GM23338 (cell line): Measurements from ENCODE around the gene SLX9. TPM values are rescaled to one million over a fixed set of nuclear protein-coding genes. Genes with fewer than 3 reads are reported as not detected.
A peak's percentile ranks its signal among the peaks of the same experiment; 100 is the strongest.

Experiments used
- ATAC-seq: fragments of 200-7000 bp; cut with Tn5 transposase; 3 replicates; pipeline ENCODE4 v1.9.1; 2020
- DNase-seq: peaks from one replicate; pipeline ENCODE4 v3.0.0-alpha.2; 2015; ENCODE audit warnings: low spot score
- H2AFZ ChIP-seq: fragments of 200-600 bp; sonication (generic); 2 replicates; pipeline ENCODE4 v1.8.0; 2016; ENCODE audit warnings: antibody characterized with exemption, mild to moderate bottlenecking, moderate library complexity
- H3F3A ChIP-seq: fragments of 200-600 bp; sonication (generic); replicated peaks from 2 replicates; pipeline ENCODE4 v1.8.0; 2017; ENCODE audit warnings: antibody characterized with exemption, mixed run types, low read depth
- H3K27ac ChIP-seq: fragments of 200-600 bp; sonication (generic); 2 replicates; pipeline ENCODE4 v1.6.1; 2016; ENCODE audit warnings: low read depth
- H3K27me3 ChIP-seq: fragments of 200-600 bp; sonication (generic); 2 replicates; pipeline ENCODE4 v1.8.0; 2016; ENCODE audit warnings: mild to moderate bottlenecking, mixed run types, moderate library complexity; ENCODE audit not compliant: insufficient read depth
- H3K36me3 ChIP-seq: fragments of 200-600 bp; sonication (generic); 2 replicates; pipeline ENCODE4 v1.8.0; 2016; ENCODE audit warnings: mild to moderate bottlenecking; ENCODE audit not compliant: insufficient read depth
- H3K4me1 ChIP-seq: fragments of 200-600 bp; sonication (generic); 2 replicates; pipeline ENCODE4 v1.8.0; 2016; ENCODE audit warnings: mild to moderate bottlenecking, moderate library complexity; ENCODE audit not compliant: insufficient read depth
- H3K4me2 ChIP-seq: fragments of 200-600 bp; sonication (generic); 2 replicates; pipeline ENCODE4 v1.7.1; 2017; ENCODE audit warnings: mixed run types
- H3K4me3 ChIP-seq: fragments of 200-600 bp; sonication (generic); 2 replicates; pipeline ENCODE4 v1.6.1; 2016; ENCODE audit warnings: mixed run types
- H3K79me2 ChIP-seq: fragments of 200-600 bp; sonication (generic); replicated peaks from 2 replicates; pipeline ENCODE4 v1.8.0; 2017; ENCODE audit warnings: mild to moderate bottlenecking; ENCODE audit not compliant: insufficient read depth
- H3K9me2 ChIP-seq: fragments of 200-600 bp; sonication (generic); 2 replicates; pipeline ENCODE4 v1.8.0; 2017; ENCODE audit not compliant: insufficient read depth
- H4K20me1 ChIP-seq: fragments of 200-600 bp; sonication (generic); replicated peaks from 2 replicates; pipeline ENCODE4 v1.8.0; 2017; ENCODE audit warnings: mild to moderate bottlenecking; ENCODE audit not compliant: insufficient read depth
- H3K27ac Mint-ChIP-seq: 2 replicates; pipeline ENCODE4 v1.8.0; 2020; ENCODE audit warnings: inconsistent platforms, mild to moderate bottlenecking, moderate library complexity, mixed read lengths
- H3K27me3 Mint-ChIP-seq: 3 replicates; pipeline ENCODE4 v1.8.0; 2022; ENCODE audit warnings: low read depth, mild to moderate bottlenecking, moderate library complexity, mixed read lengths, inconsistent platforms; ENCODE audit not compliant: insufficient read depth, poor library complexity
- H3K36me3 Mint-ChIP-seq: 3 replicates; pipeline ENCODE4 v1.8.0; 2021; ENCODE audit warnings: low read depth, mild to moderate bottlenecking, inconsistent platforms, moderate library complexity, mixed read lengths
- H3K4me1 Mint-ChIP-seq: 3 replicates; pipeline ENCODE4 v1.8.0; 2020; ENCODE audit warnings: mild to moderate bottlenecking, inconsistent platforms, mixed read lengths
- H3K4me3 Mint-ChIP-seq: 3 replicates; pipeline ENCODE4 v1.8.0; 2021; ENCODE audit warnings: moderate library complexity, mild to moderate bottlenecking, inconsistent platforms, mixed read lengths
- H3K9me3 Mint-ChIP-seq: 3 replicates; pipeline ENCODE4 v1.8.0; 2020; ENCODE audit warnings: moderate library complexity, mild to moderate bottlenecking, inconsistent platforms, mixed read lengths
- CREB1 ChIP-seq: fragments of 250-450 bp; sonication (Bioruptor Pico); IDR thresholded peaks from 2 replicates; pipeline ENCODE4 v1.5.0; 2020; ENCODE audit warnings: low read depth, mild to moderate bottlenecking, moderate library complexity
- CTCF ChIP-seq, 2 experiments: fragments of 200-600 bp in 1 of 2; sonication (generic) in 1 of 2; conservative IDR thresholded peaks; 2 replicates each; pipeline versions ENCODE4 v1.5.1 to v1.6.1; 2016 to 2017; ENCODE audit warnings: antibody characterized with exemption in 2 of 2, low read depth in 2 of 2, mild to moderate bottlenecking in 2 of 2, moderate library complexity in 1 of 2
- ETS1 ChIP-seq: IDR thresholded peaks from 2 replicates; pipeline ENCODE4 v1.6.1; 2016; ENCODE audit warnings: antibody characterized with exemption
- EZH2 ChIP-seq: fragments of 200-600 bp; sonication (generic); IDR thresholded peaks from one replicate; pipeline ENCODE4 v1.8.0; 2017; ENCODE audit warnings: antibody characterized with exemption, mild to moderate bottlenecking, low read depth; ENCODE audit not compliant: unreplicated experiment
- EZH2phosphoT487 ChIP-seq: fragments of 200-600 bp; sonication (generic); IDR thresholded peaks from one replicate; pipeline ENCODE4 v1.8.1; 2018; ENCODE audit warnings: antibody characterized with exemption; ENCODE audit not compliant: unreplicated experiment
- JUNB ChIP-seq: IDR thresholded peaks from one replicate; pipeline ENCODE4 v1.6.1; 2016; ENCODE audit warnings: antibody characterized with exemption; ENCODE audit not compliant: unreplicated experiment
- NANOG ChIP-seq: IDR thresholded peaks from 2 replicates; pipeline ENCODE4 v1.6.1; 2016; ENCODE audit warnings: antibody characterized with exemption, borderline replicate concordance
- POLR2AphosphoS5 ChIP-seq: IDR thresholded peaks from 2 replicates; pipeline ENCODE4 v1.6.1; 2016; ENCODE audit warnings: antibody characterized with exemption, low read depth
- REST ChIP-seq: IDR thresholded peaks from one replicate; pipeline ENCODE4 v1.6.1; 2018; ENCODE audit warnings: antibody characterized with exemption; ENCODE audit not compliant: unreplicated experiment
- STAT1 ChIP-seq: IDR thresholded peaks from one replicate; pipeline ENCODE4 v1.6.1; 2016; ENCODE audit warnings: antibody characterized with exemption; ENCODE audit not compliant: unreplicated experiment
- ZNF114 ChIP-seq: fragments of 250-450 bp; sonication (Bioruptor Pico); IDR thresholded peaks from 2 replicates; pipeline ENCODE4 v1.5.0; 2020; ENCODE audit warnings: mild to moderate bottlenecking, moderate library complexity
- ZNF331 ChIP-seq: fragments of 250-450 bp; sonication (Bioruptor Pico); IDR thresholded peaks from 2 replicates; pipeline ENCODE4 v1.5.0; 2020; ENCODE audit warnings: low read depth, mild to moderate bottlenecking, moderate library complexity
- ZNF462 ChIP-seq: fragments of 250-450 bp; sonication (Bioruptor Pico); IDR thresholded peaks from 2 replicates; pipeline ENCODE4 v1.5.0; 2020; ENCODE audit warnings: mild to moderate bottlenecking, moderate library complexity
- polyA plus RNA-seq: library from polyadenylated mRNA; unstranded; fragments of >200 nt; fragmentation: Nextera tagmentation; extraction: Ambion mirVana; gene quantifications from 2 replicates; pipeline ENCODE4 v1.2.1, GENCODE V29; 2016
- total RNA-seq: library from RNA; depleted of rRNA; stranded (reverse); fragments of >200 nt; shearing (Covaris generic); gene quantifications from 2 replicates; pipeline ENCODE4 v1.2.3, GENCODE V29; 2014

The SLX9 gene
- total and polyA plus RNA-seq, 2 experiments from 2014 or later, result 41.5 to 46.9 TPM

DNA sequence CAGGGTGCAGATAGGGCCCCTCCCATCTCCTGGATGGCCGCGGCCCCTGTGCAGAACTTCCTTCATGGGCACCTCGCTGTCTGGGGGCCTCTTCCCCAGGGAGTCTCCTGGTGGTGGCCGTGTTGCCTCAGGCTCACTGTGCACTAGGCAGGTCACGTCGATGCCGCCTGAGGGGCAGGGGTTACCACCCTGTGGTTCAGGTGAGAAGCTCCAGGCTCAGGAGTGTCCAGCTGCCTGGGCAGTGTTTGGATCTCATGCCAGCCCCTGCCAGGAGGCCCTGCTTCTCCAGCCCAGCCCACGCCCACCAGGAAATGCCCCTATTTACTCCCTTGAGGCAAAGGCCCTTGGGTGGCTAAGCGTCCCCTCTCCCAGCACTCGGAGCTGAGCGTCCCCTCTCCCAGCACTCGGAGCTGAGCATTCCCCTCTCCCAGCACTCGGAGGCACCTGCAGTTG is 21.2 kb upstream of the SLX9 start:
- no peak overlapping the region for H3K27ac ChIP-seq
- no peak overlapping the region for H2AFZ ChIP-seq
- no peaks in the 10 kb centered on the region for H3K9me2 ChIP-seq
- peak overlapping the region; percentile 75; the same call in 1 of the 2 replicates for H3K4me2 ChIP-seq
- Mint-ChIP-seq H3K36me3 (no peaks in the 10 kb centered on the region), H3K9me3 (no peaks in the 10 kb centered on the region; the same call in 2 of the 3 replicates), H3K27ac (no peak overlapping the region), H3K27me3 (peaks cover 75% of the 10 kb centered on the region), H3K4me1 (peaks cover 12% of the 10 kb centered on the region), H3K4me3 (peak overlapping the region; percentile 72)
- peaks cover 6% of the 10 kb centered on the region; the same call in 1 of the 2 replicates for H3K4me1 ChIP-seq
- no peaks in the 10 kb centered on the region for H3K36me3 ChIP-seq
- H3K4me3 ChIP-seq, result peak overlapping the region; percentile 48; the same call in 1 of the 2 replicates
- DNase-seq (peak; percentile 90), ATAC-seq (peak; percentile 86)
- peaks cover 66% of the 10 kb centered on the region for H3K27me3 ChIP-seq
- H3F3A ChIP-seq, result no peaks in the 10 kb centered on the region
- TF ChIP-seq POLR2AphosphoS5, result no peak
- TF ChIP-seq ZNF462 (CRISPR knock-in tag), result no peak
- no peak for TF ChIP-seq CREB1 (CRISPR knock-in tag)
- TF ChIP-seq EZH2, result no peak
- no peak for TF ChIP-seq EZH2phosphoT487
- TF ChIP-seq CTCF (conservative IDR thresholded peaks at IDR 0.05; ENCODE audit: low read depth in 2 of 2), result no peak
- no peak for TF ChIP-seq STAT1
- no peak for TF ChIP-seq NANOG
- TF ChIP-seq REST, result no peak
- TF ChIP-seq ETS1, result no peak
- no peak for TF ChIP-seq JUNB
- TF ChIP-seq ZNF114 (CRISPR knock-in tag), result no peak
- TF ChIP-seq ZNF331 (CRISPR knock-in tag), result no peak
- no peaks in the 10 kb centered on the region for H4K20me1 ChIP-seq
- no peaks in the 10 kb centered on the region for H3K79me2 ChIP-seq
